Measurements from ENCODE around the gene CASQ2.
A peak's percentile ranks its signal among the peaks of the same experiment; 100 is the strongest.

The CASQ2 gene

GRCh38 chr1:115796036-115796435 lies 27.5 kb upstream of the CASQ2 start:
- TF ChIP-seq, protein P1, sequence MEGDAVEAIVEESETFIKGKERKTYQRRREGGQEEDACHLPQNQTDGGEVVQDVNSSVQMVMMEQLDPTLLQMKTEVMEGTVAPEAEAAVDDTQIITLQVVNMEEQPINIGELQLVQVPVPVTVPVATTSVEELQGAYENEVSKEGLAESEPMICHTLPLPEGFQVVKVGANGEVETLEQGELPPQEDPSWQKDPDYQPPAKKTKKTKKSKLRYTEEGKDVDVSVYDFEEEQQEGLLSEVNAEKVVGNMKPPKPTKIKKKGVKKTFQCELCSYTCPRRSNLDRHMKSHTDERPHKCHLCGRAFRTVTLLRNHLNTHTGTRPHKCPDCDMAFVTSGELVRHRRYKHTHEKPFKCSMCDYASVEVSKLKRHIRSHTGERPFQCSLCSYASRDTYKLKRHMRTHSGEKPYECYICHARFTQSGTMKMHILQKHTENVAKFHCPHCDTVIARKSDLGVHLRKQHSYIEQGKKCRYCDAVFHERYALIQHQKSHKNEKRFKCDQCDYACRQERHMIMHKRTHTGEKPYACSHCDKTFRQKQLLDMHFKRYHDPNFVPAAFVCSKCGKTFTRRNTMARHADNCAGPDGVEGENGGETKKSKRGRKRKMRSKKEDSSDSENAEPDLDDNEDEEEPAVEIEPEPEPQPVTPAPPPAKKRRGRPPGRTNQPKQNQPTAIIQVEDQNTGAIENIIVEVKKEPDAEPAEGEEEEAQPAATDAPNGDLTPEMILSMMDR (conservative IDR thresholded peaks at IDR 0.05; ENCODE audit: low read depth), result no peak
- no peak for DNase-seq (ENCODE audit: low spot score)
- ChIA-PET POLR2A (ENCODE audit: low non-redundant PET) (no interaction called here), CTCF (interaction anchor here (0.6 to 0.7 kb wide), 2 partner anchors 185 to 254 kb away, joined by 3 to 4 read pairs; no protein-coding TSS in a partner anchor)
- no peak overlapping the region for H3K27ac ChIP-seq

DNA sequence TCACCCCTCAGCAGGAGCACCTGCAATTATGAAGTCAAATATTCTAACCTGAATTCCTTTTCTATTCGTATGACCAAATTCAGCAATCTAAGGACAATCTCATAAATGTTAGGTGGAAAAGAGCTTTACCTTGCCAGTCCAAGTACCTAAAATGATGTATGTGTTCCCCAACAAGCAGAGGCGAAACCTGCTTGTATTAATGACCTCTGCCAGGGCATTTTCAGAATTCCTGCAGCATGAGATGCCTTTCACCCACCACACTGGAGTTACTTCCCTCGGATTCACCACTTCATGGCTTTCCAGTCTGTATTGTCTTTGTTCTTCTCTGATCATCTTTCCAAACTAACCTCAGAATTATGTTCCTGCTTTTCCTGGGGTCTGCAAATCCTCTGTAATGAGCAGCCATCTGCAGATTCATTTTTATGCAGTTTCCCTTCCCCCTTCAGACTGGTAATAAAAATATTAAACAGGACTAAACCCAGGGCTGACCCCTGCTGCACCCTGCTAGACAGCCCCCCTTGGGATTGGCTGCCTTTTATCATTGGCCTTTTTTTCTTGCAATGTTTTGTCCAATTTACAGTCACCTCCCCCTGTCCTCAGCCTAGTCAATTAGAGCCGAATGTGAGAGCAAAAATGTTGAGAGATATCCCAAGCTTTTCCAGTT lies 26.6 kb upstream of the CASQ2 start:
- peak overlapping the region; percentile 84 for H3K27ac ChIP-seq
- ChIA-PET CTCF (no interaction called here), POLR2A (ENCODE audit: low non-redundant PET) (no interaction called here)
- DNase-seq (ENCODE audit: low spot score), result peak; percentile 34
- TF ChIP-seq, protein P1 (conservative IDR thresholded peaks at IDR 0.05; ENCODE audit: low read depth), result no peak

DNA sequence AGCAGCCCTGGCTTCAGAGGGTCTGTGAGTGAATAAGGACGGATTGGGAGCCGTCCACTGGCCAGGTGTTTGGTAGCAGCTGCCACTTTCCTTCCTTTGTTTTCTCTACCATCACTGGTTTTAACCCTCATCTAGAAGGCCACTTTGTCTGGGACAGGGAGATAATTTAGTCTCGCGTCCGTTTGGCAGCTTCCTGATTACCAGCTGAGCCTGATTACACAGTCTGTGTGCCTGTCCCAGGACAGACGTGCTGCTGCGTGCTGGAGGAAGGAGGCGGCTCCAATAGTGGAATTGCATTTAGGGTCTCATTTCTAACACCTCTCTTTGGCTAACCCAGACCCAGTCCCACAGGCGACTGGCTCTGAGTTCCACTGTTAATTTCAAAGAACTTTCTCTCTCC lies 24.6 kb upstream of the CASQ2 start:
- DNase-seq (ENCODE audit: low spot score), result no peak
- POLR2A ChIA-PET (ENCODE audit: low non-redundant PET), result no interaction called here
- peak overlapping the region; percentile 32; the same call in 1 of the 2 replicates for H3K27ac ChIP-seq
- CTCF ChIA-PET, result no interaction called here
- TF ChIP-seq, protein P1 (conservative IDR thresholded peaks at IDR 0.05; ENCODE audit: low read depth), result no peak

- ChIA-PET CTCF (interaction anchor here (0.6 kb wide), 1 partner anchor 1171 kb away, joined by 3 read pairs; no protein-coding TSS in a partner anchor), POLR2A (ENCODE audit: low non-redundant PET) (no interaction called here)
- no peak for DNase-seq (ENCODE audit: low spot score)
- peak overlapping the region; percentile 33; the same call in 1 of the 2 replicates for H3K27ac ChIP-seq
- TF ChIP-seq, protein P1 (conservative IDR thresholded peaks at IDR 0.05; ENCODE audit: low read depth), result no peak
These were observed 23.3 kb upstream of the CASQ2 start for GRCh38 chr1:115791816-115792215.

- ChIA-PET POLR2A (ENCODE audit: low non-redundant PET) (no interaction called here), CTCF (no interaction called here)
- peak overlapping the region; percentile 74 for H3K27ac ChIP-seq
- TF ChIP-seq, protein P1 (conservative IDR thresholded peaks at IDR 0.05; ENCODE audit: low read depth), result no peak
- no peak for DNase-seq (ENCODE audit: low spot score)
These were observed 22.3 kb upstream of the CASQ2 start for GRCh38 chr1:115790846-115791245.

DNA sequence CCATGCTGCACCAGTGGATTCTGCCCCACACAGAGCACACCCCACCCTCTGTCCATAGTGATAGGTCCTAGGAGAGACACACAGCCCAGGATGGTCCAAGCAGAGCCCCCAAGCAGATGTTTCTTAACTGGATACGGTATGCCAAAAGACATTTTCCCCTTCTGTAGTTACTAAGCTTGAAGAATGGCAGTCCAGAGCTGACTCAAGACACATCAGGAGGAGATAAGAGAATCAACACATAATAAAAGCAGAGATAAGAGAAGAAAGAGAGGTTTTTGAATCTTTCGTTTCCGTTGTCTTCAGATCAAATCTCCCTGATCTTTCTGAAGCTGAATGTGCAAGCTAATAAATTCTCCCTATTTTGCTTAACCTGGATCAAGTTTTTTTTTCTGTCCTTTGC lies 21.8 kb upstream of the CASQ2 start:
- TF ChIP-seq, protein P1 (conservative IDR thresholded peaks at IDR 0.05; ENCODE audit: low read depth), result no peak
- ChIA-PET POLR2A (ENCODE audit: low non-redundant PET) (no interaction called here), CTCF (no interaction called here)
- DNase-seq (ENCODE audit: low spot score), result no peak
- H3K27ac ChIP-seq, result peak overlapping the region; percentile 74
